Neural progenitor cell (in vitro differentiated cells): Measurements from ENCODE around the gene TICAM1. TPM values are rescaled to one million over a fixed set of nuclear protein-coding genes. Genes with fewer than 3 reads are reported as not detected.

ENCODE experiments used
- DNase-seq: peaks from one replicate; pipeline ENCODE4 v3.0.0-alpha.2; 2016; ENCODE audit warnings: low spot score
- H2AFZ ChIP-seq: fragments of 200-600 bp; sonication (generic); replicated peaks from 2 replicates; pipeline ENCODE4 v1.6.1; 2016; ENCODE audit warnings: antibody characterized with exemption
- H3F3A ChIP-seq: fragments of 200-600 bp; sonication (generic); 2 replicates; pipeline ENCODE4 v1.6.1; 2016; ENCODE audit warnings: antibody characterized with exemption, low read depth
- H3K27ac ChIP-seq: fragments of 200-600 bp; sonication (generic); 2 replicates; pipeline ENCODE4 v1.5.1; 2016; ENCODE audit warnings: mild to moderate bottlenecking
- H3K27me3 ChIP-seq: fragments of 200-600 bp; sonication (generic); 2 replicates; pipeline ENCODE4 v1.6.1; 2016; ENCODE audit warnings: mild to moderate bottlenecking, moderate library complexity
- H3K36me3 ChIP-seq: fragments of 200-600 bp; sonication (generic); 2 replicates; pipeline ENCODE4 v1.5.1; 2016
- H3K4me1 ChIP-seq: fragments of 200-600 bp; sonication (generic); 2 replicates; pipeline ENCODE4 v1.6.1; 2016; ENCODE audit warnings: mixed run types
- H3K4me2 ChIP-seq: fragments of 200-600 bp; sonication (generic); 2 replicates; pipeline ENCODE4 v1.6.1; 2016
- H3K4me3 ChIP-seq: fragments of 200-600 bp; sonication (generic); 2 replicates; pipeline ENCODE4 v1.5.1; 2016
- H3K79me2 ChIP-seq: fragments of 200-600 bp; sonication (generic); 2 replicates; pipeline ENCODE4 v1.6.1; 2016; ENCODE audit warnings: low read depth
- H3K9ac ChIP-seq: fragments of 200-600 bp; sonication (generic); 2 replicates; pipeline ENCODE4 v1.6.1; 2016
- H3K9me3 ChIP-seq: fragments of 200-600 bp; sonication (generic); 2 replicates; pipeline ENCODE4 v1.5.1; 2016; ENCODE audit warnings: low read depth
- H4K20me1 ChIP-seq: fragments of 200-600 bp; sonication (generic); 2 replicates; pipeline ENCODE4 v1.6.1; 2016; ENCODE audit warnings: low read depth
- H3K27ac Mint-ChIP-seq: 3 replicates; pipeline ENCODE4 v1.8.0; 2021; ENCODE audit warnings: mixed read lengths
- H3K27me3 Mint-ChIP-seq: 2 replicates; pipeline ENCODE4 v1.8.0; 2022; ENCODE audit warnings: low read depth, mild to moderate bottlenecking, inconsistent platforms, moderate library complexity, mixed read lengths; ENCODE audit not compliant: insufficient read depth
- H3K36me3 Mint-ChIP-seq: 3 replicates; pipeline ENCODE4 v1.8.0; 2021; ENCODE audit warnings: mixed read lengths
- H3K4me1 Mint-ChIP-seq: 3 replicates; pipeline ENCODE4 v1.8.0; 2021; ENCODE audit warnings: mixed read lengths
- H3K4me3 Mint-ChIP-seq: 3 replicates; pipeline ENCODE4 v1.8.0; 2021; ENCODE audit warnings: mild to moderate bottlenecking, moderate library complexity, mixed read lengths
- H3K9me3 Mint-ChIP-seq: 3 replicates; pipeline ENCODE4 v1.8.0; 2020; ENCODE audit warnings: mixed read lengths
- EZH2 ChIP-seq: fragments of 200-600 bp; sonication (generic); IDR thresholded peaks from 2 replicates; pipeline ENCODE4 v1.6.1; 2017; ENCODE audit warnings: antibody characterized with exemption, mild to moderate bottlenecking, moderate library complexity
- EZH2phosphoT487 ChIP-seq: fragments of 200-600 bp; sonication (generic); IDR thresholded peaks from 2 replicates; pipeline ENCODE4 v1.6.1; 2017; ENCODE audit warnings: antibody characterized with exemption
- total RNA-seq: library from RNA; depleted of rRNA; stranded (reverse); fragments of >200 nt; gene quantifications from 2 replicates; pipeline ENCODE4 v1.2.3, GENCODE V29; 2015; ENCODE audit warnings: low replicate concordance
- TF ChIP-seq, protein P1 (sequence below): fragments of 200-600 bp; sonication (generic); IDR thresholded peaks from 2 replicates; pipeline ENCODE4 v1.5.1; 2017; ENCODE audit warnings: antibody characterized with exemption, mild to moderate bottlenecking

TICAM1 gene
- total RNA-seq, 1 donor from 2014 or later = not detected

DNA sequence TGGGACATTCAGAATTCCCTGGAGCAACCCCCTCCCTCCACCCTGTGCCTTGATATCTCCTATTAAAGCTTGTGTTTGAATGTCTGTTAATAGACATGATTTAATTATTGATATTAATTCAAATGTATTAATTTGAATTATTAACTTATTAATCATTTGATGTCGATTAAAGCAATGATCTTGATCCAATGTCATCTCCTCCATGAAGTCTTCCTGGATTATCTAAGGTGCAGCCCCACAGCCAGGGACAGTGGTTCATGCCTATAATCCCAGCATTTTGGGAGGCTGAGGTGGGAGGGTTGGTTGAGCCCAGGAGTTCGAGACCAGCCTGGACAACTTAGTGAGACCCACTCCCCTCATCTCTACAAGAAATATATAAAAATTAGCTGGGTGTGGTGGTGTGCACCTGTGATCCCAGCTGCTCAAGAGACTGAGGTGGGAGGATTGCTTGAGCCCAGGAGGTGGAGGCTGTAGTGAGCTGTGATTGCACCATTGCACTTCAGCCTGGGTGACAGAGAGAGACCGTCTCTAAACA is 30.4 kb downstream of the TICAM1 start:
- H3K9ac ChIP-seq = no peak overlapping the region
- Mint-ChIP-seq H3K9me3 (no peaks in the 10 kb centered on the region), H3K27me3 (peaks cover 3% of the 10 kb centered on the region), H3K36me3 (peaks cover 12% of the 10 kb centered on the region), H3K27ac (no peak overlapping the region), H3K4me3 (no peak overlapping the region), H3K4me1 (no peaks in the 10 kb centered on the region)
- H3K4me2 ChIP-seq = no peak overlapping the region
- no peaks in the 10 kb centered on the region for H3K4me1 ChIP-seq
- TF ChIP-seq EZH2phosphoT487 (no peak), EZH2 (no peak)
- TF ChIP-seq, protein P1, sequence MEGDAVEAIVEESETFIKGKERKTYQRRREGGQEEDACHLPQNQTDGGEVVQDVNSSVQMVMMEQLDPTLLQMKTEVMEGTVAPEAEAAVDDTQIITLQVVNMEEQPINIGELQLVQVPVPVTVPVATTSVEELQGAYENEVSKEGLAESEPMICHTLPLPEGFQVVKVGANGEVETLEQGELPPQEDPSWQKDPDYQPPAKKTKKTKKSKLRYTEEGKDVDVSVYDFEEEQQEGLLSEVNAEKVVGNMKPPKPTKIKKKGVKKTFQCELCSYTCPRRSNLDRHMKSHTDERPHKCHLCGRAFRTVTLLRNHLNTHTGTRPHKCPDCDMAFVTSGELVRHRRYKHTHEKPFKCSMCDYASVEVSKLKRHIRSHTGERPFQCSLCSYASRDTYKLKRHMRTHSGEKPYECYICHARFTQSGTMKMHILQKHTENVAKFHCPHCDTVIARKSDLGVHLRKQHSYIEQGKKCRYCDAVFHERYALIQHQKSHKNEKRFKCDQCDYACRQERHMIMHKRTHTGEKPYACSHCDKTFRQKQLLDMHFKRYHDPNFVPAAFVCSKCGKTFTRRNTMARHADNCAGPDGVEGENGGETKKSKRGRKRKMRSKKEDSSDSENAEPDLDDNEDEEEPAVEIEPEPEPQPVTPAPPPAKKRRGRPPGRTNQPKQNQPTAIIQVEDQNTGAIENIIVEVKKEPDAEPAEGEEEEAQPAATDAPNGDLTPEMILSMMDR = no peak
- H3K36me3 ChIP-seq = no peaks in the 10 kb centered on the region
- H3K4me3 ChIP-seq = no peak overlapping the region
- H3F3A ChIP-seq = no peaks in the 10 kb centered on the region
- H2AFZ ChIP-seq = no peak overlapping the region
- no peaks in the 10 kb centered on the region for H3K27me3 ChIP-seq
- no peaks in the 10 kb centered on the region for H3K9me3 ChIP-seq
- H3K27ac ChIP-seq = no peak overlapping the region
- peaks cover 3% of the 10 kb centered on the region for H4K20me1 ChIP-seq
- no peak for DNase-seq
- H3K79me2 ChIP-seq = peaks cover 7% of the 10 kb centered on the region

DNA sequence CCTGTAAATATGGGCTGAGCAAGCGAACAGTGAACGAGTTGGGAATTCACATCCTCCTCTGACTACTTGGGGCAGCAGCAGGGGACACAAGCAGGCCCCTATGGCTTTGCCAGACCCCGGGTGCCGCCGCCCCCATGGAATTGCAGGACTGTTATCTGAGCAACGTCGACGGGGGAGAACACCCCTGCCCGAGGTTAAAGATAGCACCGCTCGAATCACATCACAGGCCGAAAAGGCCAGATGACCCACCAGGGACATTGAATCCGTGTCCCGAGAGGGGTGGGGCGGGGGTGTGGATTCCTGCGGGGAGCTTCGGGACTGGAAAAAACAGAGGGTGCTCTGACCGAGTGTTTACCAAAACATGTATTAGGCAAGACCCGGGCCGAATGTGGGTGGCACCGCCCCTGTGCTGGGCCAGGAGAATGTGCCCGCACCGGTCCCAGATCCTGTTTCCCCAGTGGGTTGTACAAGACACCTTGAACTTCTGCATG is 30.9 kb downstream of the TICAM1 start:
- H3K4me2 ChIP-seq = no peak overlapping the region
- no peak overlapping the region for H3K4me3 ChIP-seq
- H3K9me3 ChIP-seq = no peaks in the 10 kb centered on the region
- TF ChIP-seq EZH2phosphoT487 (no peak), EZH2 (no peak)
- TF ChIP-seq, protein P1 = no peak
- peaks cover 3% of the 10 kb centered on the region for H3K27me3 Mint-ChIP-seq
- H4K20me1 ChIP-seq = peaks cover 3% of the 10 kb centered on the region
- no peak overlapping the region for H3K27ac ChIP-seq
- no peak overlapping the region for H3K4me3 Mint-ChIP-seq
- H3K79me2 ChIP-seq = peaks cover 12% of the 10 kb centered on the region
- no peaks in the 10 kb centered on the region for H3F3A ChIP-seq
- H3K36me3 Mint-ChIP-seq = peaks cover 12% of the 10 kb centered on the region
- no peaks in the 10 kb centered on the region for H3K9me3 Mint-ChIP-seq
- H2AFZ ChIP-seq = no peak overlapping the region
- no peaks in the 10 kb centered on the region for H3K4me1 Mint-ChIP-seq
- H3K9ac ChIP-seq = no peak overlapping the region
- H3K27ac Mint-ChIP-seq = no peak overlapping the region
- no peaks in the 10 kb centered on the region for H3K27me3 ChIP-seq
- no peaks in the 10 kb centered on the region for H3K4me1 ChIP-seq
- H3K36me3 ChIP-seq = no peaks in the 10 kb centered on the region
- DNase-seq = no peak

DNA sequence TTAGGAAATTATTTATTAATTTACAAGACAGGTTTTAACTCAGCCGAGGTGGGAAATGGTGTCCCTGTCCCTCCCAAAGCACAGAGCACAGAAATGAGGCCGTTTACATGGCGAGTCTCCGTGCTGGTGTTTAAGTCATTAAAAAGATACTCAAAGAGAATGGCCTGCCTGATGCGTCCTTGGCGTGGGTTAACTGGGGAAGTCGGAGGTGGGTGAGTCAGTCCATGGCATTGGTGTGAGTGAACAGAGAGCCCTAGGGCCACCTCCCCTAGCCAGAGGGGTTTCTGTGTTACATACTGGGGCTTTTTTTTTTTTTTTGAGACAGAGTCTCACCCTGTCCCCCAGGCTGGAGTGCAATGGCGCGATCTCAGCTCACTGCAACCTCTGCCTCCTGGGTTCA is 36.1 kb downstream of the TICAM1 start:
- no peak overlapping the region for H3K4me3 ChIP-seq
- no peak overlapping the region for H3K9ac ChIP-seq
- Mint-ChIP-seq H3K4me3 (peak overlapping the region; percentile 63), H3K36me3 (peaks cover 16% of the 10 kb centered on the region), H3K27me3 (peaks cover 4% of the 10 kb centered on the region), H3K4me1 (peaks cover 13% of the 10 kb centered on the region), H3K27ac (no peak overlapping the region), H3K9me3 (no peaks in the 10 kb centered on the region)
- no peaks in the 10 kb centered on the region for H3K36me3 ChIP-seq
- H3K9me3 ChIP-seq = no peaks in the 10 kb centered on the region
- H3K4me2 ChIP-seq = no peak overlapping the region
- peaks cover 42% of the 10 kb centered on the region for H3K79me2 ChIP-seq
- peaks cover 3% of the 10 kb centered on the region for H4K20me1 ChIP-seq
- H3F3A ChIP-seq = no peaks in the 10 kb centered on the region
- TF ChIP-seq, protein P1 = no peak
- TF ChIP-seq EZH2 (no peak), EZH2phosphoT487 (no peak)
- no peaks in the 10 kb centered on the region for H3K4me1 ChIP-seq
- H3K27me3 ChIP-seq = no peaks in the 10 kb centered on the region
- DNase-seq = no peak
- no peak overlapping the region for H3K27ac ChIP-seq
- H2AFZ ChIP-seq = no peak overlapping the region
